Neural crest cell (in vitro differentiated cells): Measurements from ENCODE around the gene ATOSA. TPM values are rescaled to one million over a fixed set of nuclear protein-coding genes. Genes with fewer than 3 reads are reported as not detected.

Source experiments
- DNase-seq: peaks from one replicate; pipeline ENCODE4 v3.0.0; 2021; ENCODE audit warnings: low read depth, mixed read lengths, low spot score
- H3K27ac Mint-ChIP-seq: one replicate; pipeline ENCODE4 v1.8.0; 2021; ENCODE audit warnings: mild to moderate bottlenecking, mixed read lengths; ENCODE audit not compliant: unreplicated experiment
- H3K27me3 Mint-ChIP-seq: 2 replicates; pipeline ENCODE4 v1.8.0; 2021; ENCODE audit warnings: low read depth, mild to moderate bottlenecking, mixed read lengths
- H3K36me3 Mint-ChIP-seq: 2 replicates; pipeline ENCODE4 v1.8.0; 2021; ENCODE audit warnings: low read depth, mild to moderate bottlenecking, mixed read lengths
- H3K4me1 Mint-ChIP-seq: 2 replicates; pipeline ENCODE4 v1.8.0; 2021; ENCODE audit warnings: mixed read lengths
- H3K4me3 Mint-ChIP-seq: one replicate; pipeline ENCODE4 v1.8.0; 2021; ENCODE audit warnings: mild to moderate bottlenecking, mixed read lengths
- H3K9me3 Mint-ChIP-seq: 2 replicates; pipeline ENCODE4 v1.8.0; 2021; ENCODE audit warnings: mixed read lengths
- CTCF ChIP-seq: fragments of 200-600 bp; sonication (generic); conservative IDR thresholded peaks from 2 replicates; pipeline ENCODE4 v1.5.0; 2021; ENCODE audit warnings: antibody characterized with exemption, mild to moderate bottlenecking
- total RNA-seq: library from RNA; stranded (reverse); gene quantifications from 2 replicates; pipeline ENCODE4 v1.2.1, GENCODE V29; 2021

The ATOSA gene
- total RNA-seq, 1 donor from 2014 or later, result 15.8 TPM

- Mint-ChIP-seq H3K27me3 (no peaks in the 10 kb centered on the region), H3K9me3 (peaks cover 3% of the 10 kb centered on the region), H3K4me1 (peaks cover 9% of the 10 kb centered on the region), H3K4me3 (no peak overlapping the region), H3K36me3 (no peaks in the 10 kb centered on the region), H3K27ac (peak overlapping the region; percentile 14)
- DNase-seq, result no peak
- no peak for TF ChIP-seq CTCF
Observed at GRCh38 chr15:52717924-52718323, 38.7 kb upstream of the ATOSA start.

DNA sequence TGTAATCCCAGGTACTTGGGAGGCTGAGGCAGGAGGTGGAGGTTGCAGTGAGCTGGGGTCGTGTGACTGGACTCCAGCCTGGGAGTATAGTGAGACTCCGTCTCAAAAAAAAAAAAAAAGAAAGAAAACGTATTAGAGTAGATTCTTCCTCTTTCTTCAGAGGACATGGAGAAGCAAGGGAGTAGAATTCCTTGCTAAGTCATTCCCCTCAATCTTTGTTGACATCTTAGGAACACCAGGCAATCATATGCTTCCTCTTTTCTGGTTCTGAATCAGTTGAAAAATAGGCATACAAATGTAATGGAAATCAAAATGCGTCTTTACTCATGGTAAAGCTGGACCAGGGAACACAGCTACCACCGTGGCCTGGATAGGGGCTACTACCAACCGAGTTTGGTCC lies 38.3 kb upstream of the ATOSA start:
- no peak overlapping the region for H3K4me3 Mint-ChIP-seq
- H3K27me3 Mint-ChIP-seq, result no peaks in the 10 kb centered on the region
- no peak for DNase-seq
- peaks cover 9% of the 10 kb centered on the region for H3K4me1 Mint-ChIP-seq
- peaks cover 3% of the 10 kb centered on the region for H3K9me3 Mint-ChIP-seq
- H3K27ac Mint-ChIP-seq, result no peak overlapping the region
- no peak for TF ChIP-seq CTCF
- no peaks in the 10 kb centered on the region for H3K36me3 Mint-ChIP-seq

- no peak overlapping the region for H3K4me3 Mint-ChIP-seq
- DNase-seq, result no peak
- no peaks in the 10 kb centered on the region for H3K36me3 Mint-ChIP-seq
- no peak for TF ChIP-seq CTCF
- peaks cover 3% of the 10 kb centered on the region for H3K9me3 Mint-ChIP-seq
- no peak overlapping the region for H3K27ac Mint-ChIP-seq
- no peaks in the 10 kb centered on the region for H3K27me3 Mint-ChIP-seq
- H3K4me1 Mint-ChIP-seq, result peaks cover 9% of the 10 kb centered on the region
Observed at GRCh38 chr15:52716536-52716935, 37.3 kb upstream of the ATOSA start.

- DNase-seq, result no peak
- no peak for TF ChIP-seq CTCF
- Mint-ChIP-seq H3K4me3 (no peak overlapping the region), H3K9me3 (peaks cover 3% of the 10 kb centered on the region), H3K27ac (no peak overlapping the region), H3K4me1 (peaks cover 9% of the 10 kb centered on the region), H3K27me3 (no peaks in the 10 kb centered on the region), H3K36me3 (no peaks in the 10 kb centered on the region)
Observed at GRCh38 chr15:52715411-52715810, 36.2 kb upstream of the ATOSA start.

- no peak for DNase-seq
- no peaks in the 10 kb centered on the region for H3K36me3 Mint-ChIP-seq
- H3K4me3 Mint-ChIP-seq, result no peak overlapping the region
- no peaks in the 10 kb centered on the region for H3K27me3 Mint-ChIP-seq
- H3K4me1 Mint-ChIP-seq, result peaks cover 9% of the 10 kb centered on the region
- no peak overlapping the region for H3K27ac Mint-ChIP-seq
- no peak for TF ChIP-seq CTCF
- H3K9me3 Mint-ChIP-seq, result peaks cover 3% of the 10 kb centered on the region
Observed at GRCh38 chr15:52714968-52715367, 35.8 kb upstream of the ATOSA start.
